HepG2 (cell line): ENCODE measurements around the gene CACNB4. TPM values are rescaled to one million over a fixed set of nuclear protein-coding genes. Genes with fewer than 3 reads are reported as not detected.

Experiments
- ATAC-seq: fragments of 200-7000 bp; cut with Tn5 transposase; 3 replicates; pipeline ENCODE4 v1.9.1; 2020; ENCODE audit warnings: mild to moderate bottlenecking, moderate library complexity
- BruUV-seq: library from RNA; stranded (reverse); fragments of 400-500 nt; replicated peaks from 2 replicates; lab custom pipeline; 2021; lab: Mats Ljungman, UMichigan
- CTCF ChIA-PET: fragments of 300-600 bp; formaldehyde crosslinking; extraction: SDS; loops from one replicate; lab custom pipeline; 2021; ENCODE audit warnings: low total read pairs, inconsistent platforms, low intra/inter-chr PET ratio; lab: Yijun Ruan, JAX
- POLR2A ChIA-PET: fragments of 350-600 bp; sonication (Branson Sonifier 250); formaldehyde crosslinking; loops from one replicate; lab custom pipeline; 2020; ENCODE audit warnings: antibody characterized with exemption, inconsistent platforms; lab: Yijun Ruan, JAX
- DNase-seq: peaks from one replicate; pipeline ENCODE4 v3.0.0-alpha.2; 2015; ENCODE audit warnings: low spot score
- FAIRE-seq: peaks from 3 replicates; lab custom pipeline; 2011; peaks lifted over from hg19 to GRCh38; lab: Jason Lieb, UNC
- H2AFZ ChIP-seq: one replicate; pipeline ENCODE4 v1.6.1; 2011; ENCODE audit warnings: low read length, inconsistent platforms
- H3K27ac ChIP-seq: fragments of 300-600 bp; 3 replicates; pipeline ENCODE4 v1.8.0; 2011; ENCODE audit warnings: mixed run types, mild to moderate bottlenecking, mixed read lengths, low read length, inconsistent platforms; ENCODE audit not compliant: insufficient read depth; ENCODE audit errors: extremely low read length
- H3K27me3 ChIP-seq, 2 experiments: fragments of 200-600 bp in 1 of 2; 2 replicates in 1 of 2; 3 replicates in 1 of 2; pipeline versions ENCODE4 v1.6.0 to v1.8.0; 2011; ENCODE audit warnings: low read length in 2 of 2, mild to moderate bottlenecking in 2 of 2, moderate library complexity in 2 of 2, inconsistent platforms in 1 of 2; ENCODE audit not compliant: insufficient read depth in 2 of 2, control insufficient read depth in 1 of 2
- H3K36me3 ChIP-seq, 2 experiments: fragments of 200-600 bp in 1 of 2; replicated peaks in 1 of 2; 2 replicates in 1 of 2; 3 replicates in 1 of 2; pipeline versions ENCODE4 v1.5.1 to v1.8.0; 2011; ENCODE audit warnings: low read length in 2 of 2, inconsistent platforms in 1 of 2; ENCODE audit not compliant: insufficient read depth in 2 of 2, control insufficient read depth in 1 of 2
- H3K4me1 ChIP-seq: 2 replicates; pipeline ENCODE4 v1.5.1; 2012; ENCODE audit warnings: low read length, inconsistent platforms; ENCODE audit not compliant: insufficient read depth
- H3K4me2 ChIP-seq: 2 replicates; pipeline ENCODE4 v1.6.0; 2011; ENCODE audit warnings: low read depth, low read length, inconsistent platforms
- H3K4me3 ChIP-seq, 3 experiments: fragments of 200-600 bp in 1 of 3; sonication (generic), shearing (Covaris generic) in 1 of 3; replicated peaks in 1 of 3; 2 replicates each; pipeline ENCODE4 v1.5.1; 2011 to 2016; ENCODE audit warnings: low read length in 3 of 3, inconsistent platforms in 2 of 3, low read depth in 2 of 3, mild to moderate bottlenecking in 2 of 3, control low read depth in 1 of 3, mixed read lengths in 1 of 3; ENCODE audit not compliant: insufficient read depth in 1 of 3
- H3K79me2 ChIP-seq: one replicate; pipeline ENCODE4 v1.6.1; 2011; ENCODE audit warnings: low read length, inconsistent platforms; ENCODE audit not compliant: insufficient read depth
- H3K9ac ChIP-seq: 2 replicates; pipeline ENCODE4 v1.6.0; 2011; ENCODE audit warnings: mild to moderate bottlenecking, low read depth, low read length, inconsistent platforms; ENCODE audit not compliant: insufficient read depth
- H3K9me3 ChIP-seq: 2 replicates; pipeline ENCODE4 v1.5.1; 2012; ENCODE audit warnings: mild to moderate bottlenecking, low read length
- H4K20me1 ChIP-seq: 2 replicates; pipeline ENCODE4 v1.6.0; 2011; ENCODE audit warnings: inconsistent platforms, mild to moderate bottlenecking, low read length, moderate library complexity; ENCODE audit not compliant: insufficient read depth
- ARNT2 ChIP-seq: sonication (generic); formaldehyde crosslinking; IDR thresholded peaks from 2 replicates; pipeline ENCODE4 v1.8.0; 2022; ENCODE audit warnings: mild to moderate bottlenecking, low read depth, missing genetic modification reagents, moderate library complexity
- HHEX ChIP-seq: IDR thresholded peaks from 2 replicates; pipeline ENCODE4 v1.6.1; 2016; ENCODE audit warnings: control low read depth
- HMGA1 ChIP-seq: sonication (generic); formaldehyde crosslinking; conservative IDR thresholded peaks from 2 replicates; pipeline ENCODE4 v1.4.0; 2020; ENCODE audit warnings: missing genetic modification reagents
- IRF1 ChIP-seq: sonication (generic); formaldehyde crosslinking; IDR thresholded peaks from 2 replicates; pipeline ENCODE4 v1.4.0; 2020; ENCODE audit warnings: low read depth, mild to moderate bottlenecking, missing genetic modification reagents
- MBNL3 ChIP-seq: fragments of 250-450 bp; sonication (Bioruptor Pico); conservative IDR thresholded peaks from 2 replicates; pipeline ENCODE4 v1.8.0; 2022; ENCODE audit warnings: mild to moderate bottlenecking, inconsistent platforms
- MED13 ChIP-seq: sonication (generic); formaldehyde crosslinking; IDR thresholded peaks from 2 replicates; pipeline ENCODE4 v1.5.0; 2020; ENCODE audit warnings: missing genetic modification reagents
- NCOA2 ChIP-seq: sonication (generic); formaldehyde crosslinking; IDR thresholded peaks from 2 replicates; pipeline ENCODE4 v1.8.0; 2022; ENCODE audit warnings: inconsistent platforms
- NKX3-1 ChIP-seq: sonication (generic); formaldehyde crosslinking; IDR thresholded peaks from 2 replicates; pipeline ENCODE4 v1.5.0; 2020; ENCODE audit warnings: missing genetic modification reagents
- NR2C2 ChIP-seq: sonication (generic); formaldehyde crosslinking; IDR thresholded peaks from 2 replicates; pipeline ENCODE4 v1.4.0; 2020; ENCODE audit warnings: missing genetic modification reagents, mild to moderate bottlenecking, moderate library complexity, borderline replicate concordance
- POGZ ChIP-seq: sonication (generic); formaldehyde crosslinking; IDR thresholded peaks from 2 replicates; pipeline ENCODE4 v1.4.0; 2020; ENCODE audit warnings: mild to moderate bottlenecking, missing genetic modification reagents
- PTBP1 ChIP-seq: fragments of 200-400 bp; formaldehyde crosslinking; IDR thresholded peaks from 2 replicates; pipeline ENCODE4 v1.6.1; 2018; ENCODE audit warnings: low read length, low read depth; ENCODE audit not compliant: poor library complexity, severe bottlenecking
- RXRA ChIP-seq: sonication (generic); formaldehyde crosslinking; IDR thresholded peaks from 2 replicates; pipeline ENCODE4 v1.5.1; 2020; ENCODE audit warnings: missing genetic modification reagents
- SRSF9 ChIP-seq: fragments of 200-400 bp; formaldehyde crosslinking; IDR thresholded peaks from 2 replicates; pipeline ENCODE4 v1.6.1; 2018; ENCODE audit warnings: borderline replicate concordance, mild to moderate bottlenecking, low read depth, low read length; ENCODE audit not compliant: insufficient read depth, poor library complexity, severe bottlenecking
- ZBTB42 ChIP-seq: sonication (generic); formaldehyde crosslinking; IDR thresholded peaks from 2 replicates; pipeline ENCODE4 v1.5.0; 2020; ENCODE audit warnings: mild to moderate bottlenecking, missing genetic modification reagents
- ZMYM4 ChIP-seq: sonication (generic); formaldehyde crosslinking; IDR thresholded peaks from 2 replicates; pipeline ENCODE4 v1.8.1; 2023; ENCODE audit warnings: mild to moderate bottlenecking, missing genetic modification reagents
- ZNF256 ChIP-seq: sonication (generic); formaldehyde crosslinking; conservative IDR thresholded peaks from 2 replicates; pipeline ENCODE4 v1.4.0; 2020; ENCODE audit warnings: missing genetic modification reagents
- ZNF737 ChIP-seq: sonication (generic); formaldehyde crosslinking; IDR thresholded peaks from 2 replicates; pipeline ENCODE4 v1.5.0; 2020; ENCODE audit warnings: missing genetic modification reagents, mild to moderate bottlenecking, borderline replicate concordance
- ZNF761 ChIP-seq: sonication (generic); formaldehyde crosslinking; conservative IDR thresholded peaks from 2 replicates; pipeline ENCODE4 v1.4.0; 2020; ENCODE audit warnings: mild to moderate bottlenecking, missing genetic modification reagents
- WGBS: methylation state at CpG from one replicate; pipeline ENCODE4 v1.1.6; 2017; ENCODE audit warnings: low lambda C conversion rate; 5-methylcytosine and 5-hydroxymethylcytosine counted together
- in situ Hi-C: cut with HindIII; loops from 2 replicates; pipeline ENCODE4 v1.10.0; 2017; ENCODE audit warnings: low pct_unique_long_range_greater_than_20kb; ENCODE audit not compliant: extremely low pct_ligation_motif_present
- intact Hi-C: fragments of 100-400 bp; cut with micrococcal nuclease; formaldehyde crosslinking; loops from one replicate; pipeline ENCODE4 v1.10.0; 2022; ENCODE audit not compliant: unreplicated experiment
- polyA plus RNA-seq, 8 experiments: library from polyadenylated mRNA; depleted of rRNA in 3 of 8; stranded (reverse) in 7 of 8; unstranded in 1 of 8; fragments of >200 nt; fragmentation: Illumina TruSeq in 4 of 8; extraction: Trizol in 4 of 8; gene quantifications; 2 replicates each; pipeline versions ENCODE4 v1.2.1 to v1.2.3, GENCODE V29; 2011 to 2016; ENCODE audit warnings: low read depth in 4 of 8, missing spikeins in 1 of 8, mixed read lengths in 1 of 8; ENCODE audit not compliant: insufficient read depth in 1 of 8
- total RNA-seq, 5 experiments: library from RNA; depleted of rRNA; stranded (reverse); fragments of >200 nt; fragmentation: Illumina TruSeq; extraction: Trizol; gene quantifications; 2 replicates each; pipeline ENCODE4 v1.2.3, GENCODE V29; 2016; ENCODE audit warnings: low read depth in 1 of 5

CACNB4 gene
- total and polyA plus RNA-seq, 2 of the 13 experiments (the other 11 are each of a cell fraction or from before 2014, with no cell fraction given): 5.1 to 14.3 TPM

DNA sequence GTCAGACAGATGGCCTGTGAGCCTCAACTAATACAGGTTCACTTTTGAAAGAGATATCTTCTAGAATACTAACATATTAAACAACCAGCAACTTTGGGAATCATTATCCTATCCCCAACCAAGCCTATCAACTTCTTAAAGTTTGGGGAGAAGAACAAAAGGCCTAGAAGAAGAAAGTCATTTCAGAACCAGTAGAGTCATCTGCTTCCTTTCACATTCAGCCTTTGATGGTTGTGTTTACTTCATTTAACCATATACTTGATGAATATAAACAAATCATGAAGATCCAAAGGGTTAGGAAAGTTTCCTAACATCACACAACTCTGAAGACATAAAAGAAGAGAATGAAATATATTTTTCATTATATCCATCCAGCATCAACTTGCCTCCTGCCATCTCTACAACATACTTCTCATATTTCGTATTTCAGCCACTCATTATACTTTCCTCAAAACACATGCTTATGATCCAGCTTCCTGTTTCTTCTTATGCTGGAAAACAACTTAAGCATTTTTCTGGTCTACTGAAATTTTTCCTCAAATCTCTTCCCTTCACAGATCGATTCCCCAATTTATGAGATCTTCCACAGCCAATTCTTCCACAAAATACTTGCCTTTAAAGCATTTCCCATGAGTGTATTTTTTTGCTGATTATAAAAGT, 114.3 kb downstream of the CACNB4 start:
- H3K9me3 ChIP-seq: no peaks in the 10 kb centered on the region

DNA sequence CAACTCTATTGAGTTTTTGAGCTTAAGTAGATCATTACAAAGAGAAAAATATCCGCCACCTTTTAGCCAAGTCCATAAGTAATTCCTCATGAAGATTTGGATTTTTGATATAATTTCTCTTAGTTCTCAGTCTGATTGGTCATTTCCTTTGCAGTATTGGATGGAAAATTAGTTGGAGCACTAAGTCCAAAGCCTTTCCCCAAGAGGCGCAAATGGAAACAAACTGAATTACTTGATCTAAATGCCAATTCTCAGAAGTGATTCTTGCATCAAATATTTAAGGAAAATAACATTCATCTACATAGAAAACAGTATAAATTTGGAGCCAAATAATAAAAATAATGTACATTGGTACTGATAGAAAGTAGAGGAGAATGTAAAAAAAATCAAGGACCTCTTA, 115.6 kb downstream of the CACNB4 start:
- in situ Hi-C loops (no loop called here), intact Hi-C loops (no loop called here)
- H3K9me3 ChIP-seq: no peaks in the 10 kb centered on the region
- BruUV-seq: no TSS peak
- no peak overlapping the region for H2AFZ ChIP-seq
- DNase-seq: no peak
- no peak for FAIRE-seq
- 97% methylated on average over 2 of the region's 2 CpGs for WGBS
- peaks cover 27% of the 10 kb centered on the region for H3K4me1 ChIP-seq
- H3K4me3 ChIP-seq: no peak overlapping the region
- H3K79me2 ChIP-seq: no peaks in the 10 kb centered on the region
- CTCF ChIA-PET: no interaction called here
- H3K4me2 ChIP-seq: no peak overlapping the region
- no peaks in the 10 kb centered on the region for H3K36me3 ChIP-seq
- H3K27me3 ChIP-seq: no peaks in the 10 kb centered on the region
- H3K27ac ChIP-seq: no peak overlapping the region
- no peak for ATAC-seq
- POLR2A ChIA-PET: no interaction called here
- H4K20me1 ChIP-seq: no peaks in the 10 kb centered on the region
- no peak overlapping the region for H3K9ac ChIP-seq
- TF ChIP-seq ZBTB42 (CRISPR knock-in tag) (no peak), HMGA1 (CRISPR knock-in tag) (no peak), ARNT2 (CRISPR knock-in tag) (no peak), ZNF256 (no peak), HHEX (CRISPR knock-in tag) (no peak), SRSF9 (no peak), IRF1 (CRISPR knock-in tag) (no peak), NR2C2 (CRISPR knock-in tag) (no peak), ZMYM4 (CRISPR knock-in tag) (no peak), ZNF737 (CRISPR knock-in tag) (no peak), RXRA (CRISPR knock-in tag) (no peak)

More for the DNA sequence above, 114.3 kb downstream of the CACNB4 start:
- ATAC-seq (no peak), DNase-seq (no peak), FAIRE-seq (no peak)
- H3K27ac ChIP-seq: no peak overlapping the region
- H3K4me3 ChIP-seq: no peak overlapping the region
- H3K4me2 ChIP-seq: no peak overlapping the region
- no peaks in the 10 kb centered on the region for H3K36me3 ChIP-seq
- intact Hi-C loops: no loop called here
- H2AFZ ChIP-seq: no peak overlapping the region
- H4K20me1 ChIP-seq: no peaks in the 10 kb centered on the region
- ChIA-PET POLR2A (interaction anchor here (1.1 kb wide), 1 partner anchor 11 kb away, joined by 6 read pairs; no protein-coding TSS in a partner anchor), CTCF (no interaction called here)
- no peak overlapping the region for H3K9ac ChIP-seq
- no peak for TF ChIP-seq PTBP1
- no peak for TF ChIP-seq NCOA2
- TF ChIP-seq MED13 (CRISPR knock-in tag): no peak
- no peak for TF ChIP-seq NKX3-1 (CRISPR knock-in tag)
- no peak for TF ChIP-seq MBNL3 (CRISPR knock-in tag)
- no peak for TF ChIP-seq ZNF761 (CRISPR knock-in tag)
- TF ChIP-seq POGZ (CRISPR knock-in tag): no peak
- TF ChIP-seq, all 625 proteins: peak for 0
- H3K4me1 ChIP-seq: peaks cover 30% of the 10 kb centered on the region
- no peaks in the 10 kb centered on the region for H3K27me3 ChIP-seq
- in situ Hi-C loops: no loop called here
- WGBS: 92% methylated on average over 2 of the region's 2 CpGs
- BruUV-seq: no TSS peak
- H3K79me2 ChIP-seq: no peaks in the 10 kb centered on the region
